ENCODE measurements around the gene TRAF3IP1. TPM values are rescaled to one million over a fixed set of nuclear protein-coding genes. Genes with fewer than 3 reads are reported as not detected.
A peak's percentile ranks its signal among the peaks of the same experiment; 100 is the strongest.

The TRAF3IP1 gene
- total and polyA plus RNA-seq, 12 donors: 4.0 to 20.4 (median 10.4) TPM

- WGBS, 2 donors: 78 to 81% methylated on average over 1 of the region's 1 CpG
Observed at GRCh38 chr2:238380785-238381184, 60.5 kb downstream of the TRAF3IP1 start.

GRCh38 chr2:238381341-238382115, 61.2 kb downstream of the TRAF3IP1 start:
- Histone ChIP-seq H3K36me3 (peaks cover 0 to 21% (median 3%) of the 10 kb centered on the region in 9 donors), H3K4me1 (peaks cover 2 to 69% (median 21%) of the 10 kb centered on the region in 9 donors), H3K9me3 (no peaks in the 10 kb centered on the region), H3K4me3 (no peak overlapping the region), H3K27ac (no peak overlapping the region), H3K27me3 (no peaks in the 10 kb centered on the region)
- 92 to 97% methylated on average over 16 of the region's 16 CpGs for WGBS, 2 donors
- DNase-seq: no peak
- no peak for TF ChIP-seq CTCF (IDR thresholded peaks at IDR 0.05)
- intact Hi-C loops (cut with DNase I): no loop called here
- ATAC-seq: no peak

More at GRCh38 chr2:238380785-238381184, 60.5 kb downstream of the TRAF3IP1 start:
- Histone ChIP-seq H3K4me3 (no peak overlapping the region), H3K36me3 (peaks cover 0 to 21% (median 3%) of the 10 kb centered on the region in 9 donors), H3K9me3 (no peaks in the 10 kb centered on the region), H3K27me3 (no peaks in the 10 kb centered on the region), H3K27ac (no peak overlapping the region), H3K4me1 (peaks cover 2 to 69% (median 22%) of the 10 kb centered on the region in 9 donors)
- DNase-seq: no peak
- no peak for ATAC-seq
- intact Hi-C loops (cut with DNase I): no loop called here
- TF ChIP-seq CTCF (IDR thresholded peaks at IDR 0.05): no peak

- Histone ChIP-seq H3K4me3 (no peak overlapping the region), H3K9me3 (no peaks in the 10 kb centered on the region), H3K27me3 (no peaks in the 10 kb centered on the region), H3K36me3 (peaks cover 0 to 21% (median 3%) of the 10 kb centered on the region in 9 donors), H3K27ac (peak overlapping the region in 1 of 10 donors; percentile 36), H3K4me1 (peaks cover 2 to 69% (median 18%) of the 10 kb centered on the region in 9 donors)
- WGBS, 2 donors: 88 to 91% methylated on average over 5 of the region's 5 CpGs
- TF ChIP-seq CTCF (IDR thresholded peaks at IDR 0.05): no peak
- intact Hi-C loops (cut with DNase I): no loop called here
- ATAC-seq: peak in 1 of 8 donors; percentile 39
- no peak for DNase-seq
Observed at GRCh38 chr2:238382381-238382781, 62.1 kb downstream of the TRAF3IP1 start.

- Histone ChIP-seq H3K27ac (peak overlapping the region in 1 of 10 donors; percentile 36), H3K36me3 (peaks cover 0 to 21% (median 3%) of the 10 kb centered on the region in 9 donors), H3K9me3 (no peaks in the 10 kb centered on the region), H3K4me1 (peaks cover 2 to 69% (median 13%) of the 10 kb centered on the region in 9 donors), H3K27me3 (no peaks in the 10 kb centered on the region), H3K4me3 (no peak overlapping the region)
- no peak for ATAC-seq
- intact Hi-C loops (cut with DNase I): no loop called here
- TF ChIP-seq CTCF (IDR thresholded peaks at IDR 0.05): no peak
- 95 to 99% methylated on average over 5 of the region's 5 CpGs for WGBS, 2 donors
- DNase-seq: no peak
Observed at GRCh38 chr2:238383135-238383534, 62.8 kb downstream of the TRAF3IP1 start.
